H9 (cell line): ENCODE measurements around the gene EGR4. TPM values are rescaled to one million over a fixed set of nuclear protein-coding genes. Genes with fewer than 3 reads are reported as not detected.

Experiments used
- DNase-seq: peaks from one replicate; pipeline ENCODE4 v3.0.0-alpha.2; 2017
- H2AFZ ChIP-seq: one replicate; pipeline ENCODE4 v1.6.1; 2013; ENCODE audit warnings: mild to moderate bottlenecking, low read length, control low read depth, moderate library complexity
- H2AK5ac ChIP-seq: 2 replicates; pipeline ENCODE4 v1.6.1; 2013; ENCODE audit warnings: low read length, control low read depth, mixed read lengths; ENCODE audit not compliant: insufficient read length
- H2BK120ac ChIP-seq: one replicate; pipeline ENCODE4 v1.6.1; 2013; ENCODE audit warnings: low read depth, mild to moderate bottlenecking, low read length, control low read depth, inconsistent platforms; ENCODE audit not compliant: poor library complexity, severe bottlenecking
- H2BK12ac ChIP-seq: 2 replicates; pipeline ENCODE4 v1.6.1; 2013; ENCODE audit warnings: low read length, control low read depth, mixed read lengths, low read depth; ENCODE audit not compliant: insufficient read length
- H2BK15ac ChIP-seq: 2 replicates; pipeline ENCODE4 v1.6.1; 2013; ENCODE audit warnings: low read depth, low read length, control low read depth
- H2BK20ac ChIP-seq: one replicate; pipeline ENCODE4 v1.6.1; 2013; ENCODE audit warnings: low read depth, mild to moderate bottlenecking, low read length, control low read depth, inconsistent platforms; ENCODE audit not compliant: poor library complexity, severe bottlenecking
- H2BK5ac ChIP-seq: 2 replicates; pipeline ENCODE4 v1.6.1; 2013; ENCODE audit warnings: low read length, control low read depth, mixed read lengths; ENCODE audit not compliant: insufficient read length
- H3K14ac ChIP-seq: 2 replicates; pipeline ENCODE4 v1.6.1; 2013; ENCODE audit warnings: low read length, control low read depth; ENCODE audit not compliant: insufficient read depth
- H3K18ac ChIP-seq: 2 replicates; pipeline ENCODE4 v1.6.1; 2013; ENCODE audit warnings: low read depth, mild to moderate bottlenecking, mixed read lengths, low read length, control low read depth; ENCODE audit not compliant: insufficient read length
- H3K23ac ChIP-seq: 2 replicates; pipeline ENCODE4 v1.6.1; 2013; ENCODE audit warnings: low read length, control low read depth, mixed read lengths, low read depth; ENCODE audit not compliant: insufficient read length
- H3K23me2 ChIP-seq: 2 replicates; pipeline ENCODE4 v1.6.1; 2013; ENCODE audit warnings: low read depth, mild to moderate bottlenecking, mixed read lengths, low read length, control low read depth; ENCODE audit not compliant: insufficient read length, poor library complexity, severe bottlenecking
- H3K27ac ChIP-seq: 2 replicates; pipeline ENCODE4 v1.5.1; 2013; ENCODE audit warnings: low read length, control low read depth, mixed read lengths, low read depth; ENCODE audit not compliant: insufficient read length
- H3K27me3 ChIP-seq: 2 replicates; pipeline ENCODE4 v1.6.1; 2013; ENCODE audit warnings: low read length, control low read depth, inconsistent platforms; ENCODE audit not compliant: insufficient read depth
- H3K4ac ChIP-seq: 2 replicates; pipeline ENCODE4 v1.6.1; 2013; ENCODE audit warnings: low read depth, mild to moderate bottlenecking, control low read depth, inconsistent platforms, low read length, moderate library complexity
- H3K4me1 ChIP-seq: 2 replicates; pipeline ENCODE4 v1.6.1; 2013; ENCODE audit warnings: low read length, control low read depth, inconsistent platforms; ENCODE audit not compliant: insufficient read depth
- H3K4me2 ChIP-seq: 2 replicates; pipeline ENCODE4 v1.6.1; 2013; ENCODE audit warnings: low read length, control low read depth, mixed read lengths; ENCODE audit not compliant: insufficient read length, insufficient read depth
- H3K56ac ChIP-seq: 2 replicates; pipeline ENCODE4 v1.6.1; 2013; ENCODE audit warnings: low read depth, mild to moderate bottlenecking, mixed read lengths, low read length, control low read depth; ENCODE audit not compliant: insufficient read length
- H3K79me1 ChIP-seq: 2 replicates; pipeline ENCODE4 v1.6.1; 2013; ENCODE audit warnings: low read depth, mild to moderate bottlenecking, moderate library complexity, low read length, control low read depth, inconsistent platforms; ENCODE audit not compliant: insufficient read depth, poor library complexity, severe bottlenecking
- H3K79me2 ChIP-seq: 2 replicates; pipeline ENCODE4 v1.6.1; 2013; ENCODE audit warnings: low read length, control low read depth, inconsistent platforms; ENCODE audit not compliant: insufficient read depth
- H3K9ac ChIP-seq: 2 replicates; pipeline ENCODE4 v1.6.1; 2013; ENCODE audit warnings: low read length, control low read depth, mixed read lengths; ENCODE audit not compliant: insufficient read length; ENCODE audit errors: extremely low read depth
- H3K9me3 ChIP-seq: one replicate; pipeline ENCODE4 v1.6.1; 2013; ENCODE audit warnings: low read depth, low read length, inconsistent platforms; ENCODE audit not compliant: control insufficient read depth
- H3T11ph ChIP-seq: one replicate; pipeline ENCODE4 v1.6.1; 2013; ENCODE audit warnings: mild to moderate bottlenecking, low read length, control low read depth, inconsistent platforms
- H4K20me1 ChIP-seq: one replicate; pipeline ENCODE4 v1.6.1; 2013; ENCODE audit not compliant: control insufficient read depth, insufficient read length, insufficient read depth
- H4K5ac ChIP-seq: 2 replicates; pipeline ENCODE4 v1.6.1; 2013; ENCODE audit warnings: low read depth, mild to moderate bottlenecking, mixed read lengths, low read length, control low read depth; ENCODE audit not compliant: insufficient read length
- H4K8ac ChIP-seq: replicated peaks from 2 replicates; pipeline ENCODE4 v1.6.1; 2013; ENCODE audit warnings: low read length, control low read depth, mixed read lengths, low read depth; ENCODE audit not compliant: insufficient read length
- H4K91ac ChIP-seq: 2 replicates; pipeline ENCODE4 v1.6.1; 2013; ENCODE audit warnings: low read depth, mild to moderate bottlenecking, moderate library complexity, mixed read lengths, low read length, control low read depth; ENCODE audit not compliant: insufficient read length
- H3K27ac Mint-ChIP-seq, 3 experiments: 2 replicates in 2 of 3; 3 replicates in 1 of 3; pipeline ENCODE4 v1.8.0; 2020 to 2021; ENCODE audit warnings: mixed read lengths in 3 of 3, mild to moderate bottlenecking in 1 of 3, moderate library complexity in 1 of 3
- H3K27me3 Mint-ChIP-seq: 2 replicates; pipeline ENCODE4 v1.8.0; 2021; ENCODE audit warnings: low read depth, mild to moderate bottlenecking, moderate library complexity, mixed read lengths
- H3K36me3 Mint-ChIP-seq, 3 experiments: 2 replicates in 2 of 3; 3 replicates in 1 of 3; pipeline ENCODE4 v1.8.0; 2020 to 2021; ENCODE audit warnings: low read depth in 3 of 3, mixed read lengths in 3 of 3; ENCODE audit not compliant: insufficient read depth in 1 of 3
- H3K4me1 Mint-ChIP-seq, 2 experiments: 2 replicates each; pipeline ENCODE4 v1.8.0; 2020; ENCODE audit warnings: mixed read lengths in 2 of 2
- H3K4me3 Mint-ChIP-seq, 2 experiments: 2 replicates in 1 of 2; 3 replicates in 1 of 2; pipeline ENCODE4 v1.8.0; 2020 to 2021; ENCODE audit warnings: mild to moderate bottlenecking in 2 of 2, mixed read lengths in 2 of 2, moderate library complexity in 1 of 2
- H3K9me3 Mint-ChIP-seq, 2 experiments: 2 replicates in 1 of 2; 3 replicates in 1 of 2; pipeline ENCODE4 v1.8.0; 2020; ENCODE audit warnings: mild to moderate bottlenecking in 2 of 2, mixed read lengths in 2 of 2, moderate library complexity in 1 of 2
- CTCF ChIP-seq: fragments of 200-600 bp; sonication (generic); conservative IDR thresholded peaks from 3 replicates; pipeline ENCODE4 v1.8.0; 2021; ENCODE audit warnings: antibody characterized with exemption, mild to moderate bottlenecking
- WGBS: extraction: QIAGEN DNeasy Blood & Tissue Kit; methylation state at CpG from one replicate; pipeline ENCODE4 v1.1.7; 2013; ENCODE audit warnings: missing lambda C conversion rate, low lambda C conversion rate, mixed read lengths; ENCODE audit not compliant: insufficient read length; ENCODE audit errors: extremely low coverage; 5-methylcytosine and 5-hydroxymethylcytosine counted together
- total RNA-seq: library from RNA; stranded (reverse); gene quantifications from 2 replicates; pipeline ENCODE4 v1.2.1, GENCODE V29; 2021

EGR4 gene
- total RNA-seq, 1 experiment from 2014 or later: 0.85 TPM

- WGBS: no CpG with 5 or more reads among the region's 3 CpGs
- H3K23ac ChIP-seq: no peak overlapping the region
These were observed 44.5 kb upstream of the EGR4 start for GRCh38 chr2:73337828-73338227.

More at GRCh38 chr2:73337828-73338227, 44.5 kb upstream of the EGR4 start:
- H3K23me2 ChIP-seq: no peaks in the 10 kb centered on the region
- no peaks in the 10 kb centered on the region for H3K9me3 ChIP-seq
- H3K27ac Mint-ChIP-seq: no peak overlapping the region
- H2BK120ac ChIP-seq: no peak overlapping the region
- no peak for DNase-seq
- no peak overlapping the region for H3K9ac ChIP-seq
- H2BK12ac ChIP-seq: no peak overlapping the region
- no peak overlapping the region for H3K4ac ChIP-seq
- no peaks in the 10 kb centered on the region for H3K27me3 ChIP-seq
- H4K91ac ChIP-seq: no peak overlapping the region
- peaks cover 7% of the 10 kb centered on the region for H3K27me3 Mint-ChIP-seq
- H4K5ac ChIP-seq: no peak overlapping the region
- TF ChIP-seq CTCF: no peak
- H3K56ac ChIP-seq: no peak overlapping the region
- H3K4me1 Mint-ChIP-seq: no peaks in the 10 kb centered on the region
- H3K4me2 ChIP-seq: no peak overlapping the region
- no peak overlapping the region for H4K8ac ChIP-seq
- no peak overlapping the region for H3K27ac ChIP-seq
- no peak overlapping the region for H3K18ac ChIP-seq
- H4K20me1 ChIP-seq: no peaks in the 10 kb centered on the region
- no peak overlapping the region for H2BK15ac ChIP-seq
- H2BK5ac ChIP-seq: no peak overlapping the region
- H3K79me2 ChIP-seq: no peaks in the 10 kb centered on the region
- no peak overlapping the region for H2AK5ac ChIP-seq
- no peaks in the 10 kb centered on the region for H3K79me1 ChIP-seq
- H3K4me1 ChIP-seq: no peaks in the 10 kb centered on the region
- peaks cover 9 to 11% of the 10 kb centered on the region in 2 experiments; a peak in 4 of 5 replicates for H3K9me3 Mint-ChIP-seq
- no peak overlapping the region for H2AFZ ChIP-seq
- H3T11ph ChIP-seq: no peak overlapping the region
- no peak overlapping the region for H3K4me3 Mint-ChIP-seq
- no peak overlapping the region for H2BK20ac ChIP-seq
- H3K36me3 Mint-ChIP-seq: no peaks in the 10 kb centered on the region; a peak in 1 of 7 replicates
- H3K14ac ChIP-seq: no peak overlapping the region
